HEK293 (cell line): Measurements from ENCODE around the gene PHKG2.

Experiments
- MZF1 ChIP-seq: fragments of 450-650 bp; formaldehyde crosslinking; IDR thresholded peaks from 2 replicates; pipeline ENCODE4 v1.5.1; 2017; ENCODE audit warnings: missing biosample characterization, missing genetic modification characterization, borderline replicate concordance
- ZBTB48 ChIP-seq: fragments of 450-650 bp; formaldehyde crosslinking; IDR thresholded peaks from 2 replicates; pipeline ENCODE4 v1.5.1; 2016; ENCODE audit warnings: missing biosample characterization, missing genetic modification characterization
- ZNF24 ChIP-seq: fragments of 450-650 bp; formaldehyde crosslinking; IDR thresholded peaks from 2 replicates; pipeline ENCODE4 v1.5.1; 2016; ENCODE audit warnings: missing biosample characterization, missing genetic modification characterization
- ZNF274 ChIP-seq, 2 experiments: fragments of 200-500 bp in 1 of 2; fragments of 450-650 bp in 1 of 2; sonication (Bioruptor generic) in 1 of 2; formaldehyde crosslinking in 1 of 2; IDR thresholded peaks; 2 replicates each; pipeline versions ENCODE4 v1.5.1 to v1.6.1; 2014 to 2016; ENCODE audit warnings: borderline replicate concordance in 1 of 2, inconsistent platforms in 1 of 2, low read length in 1 of 2, missing biosample characterization in 1 of 2, missing genetic modification characterization in 1 of 2
- TF ChIP-seq, protein P1 (sequence below): fragments of 450-650 bp; formaldehyde crosslinking; IDR thresholded peaks from 2 replicates; pipeline ENCODE4 v1.5.1; 2016; ENCODE audit warnings: missing biosample characterization, missing genetic modification characterization
- TF ChIP-seq, protein P2 (sequence below): fragments of 450-650 bp; formaldehyde crosslinking; IDR thresholded peaks from 2 replicates; pipeline ENCODE4 v1.5.1; 2016; ENCODE audit warnings: missing biosample characterization, missing genetic modification characterization, low read depth
- TF ChIP-seq, protein P3 (sequence below): fragments of 450-650 bp; formaldehyde crosslinking; IDR thresholded peaks from 2 replicates; pipeline ENCODE4 v1.5.1; 2016; ENCODE audit warnings: missing biosample characterization, missing genetic modification characterization

DNA sequence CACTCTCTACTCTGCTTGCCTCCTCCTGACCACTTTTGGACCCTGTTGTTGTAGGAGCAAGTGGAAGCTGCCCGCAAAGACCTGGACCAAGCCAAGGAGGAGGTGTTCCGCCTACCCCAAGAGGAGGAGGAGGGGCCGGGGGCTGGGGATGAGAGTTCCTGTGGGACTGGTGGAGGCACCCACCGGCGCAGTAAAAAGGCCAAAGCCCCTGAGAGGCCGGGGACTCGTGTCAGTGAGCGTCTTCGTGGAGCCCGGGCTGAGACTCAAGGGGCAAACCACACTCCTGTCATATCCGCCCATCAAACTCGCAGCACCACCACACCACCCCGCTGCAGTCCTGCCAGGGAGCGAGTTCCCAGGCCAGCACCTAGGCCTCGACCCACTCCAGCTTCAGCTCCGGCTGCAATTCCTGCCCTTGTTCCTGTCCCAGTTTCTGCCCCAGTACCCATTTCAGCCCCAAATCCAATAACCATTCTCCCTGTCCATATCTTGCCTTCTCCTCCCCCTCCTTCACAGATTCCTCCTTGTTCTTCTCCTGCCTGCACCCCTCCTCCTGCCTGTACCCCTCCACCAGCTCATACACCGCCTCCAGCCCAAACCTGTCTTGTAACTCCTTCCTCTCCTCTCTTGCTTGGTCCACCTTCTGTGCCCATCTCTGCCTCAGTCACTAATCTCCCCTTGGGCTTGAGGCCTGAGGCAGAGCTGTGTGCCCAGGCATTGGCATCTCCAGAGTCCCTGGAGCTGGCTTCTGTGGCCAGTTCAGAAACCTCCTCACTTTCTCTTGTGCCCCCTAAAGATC, 11.0 kb upstream of the PHKG2 start:
- TF ChIP-seq, protein P1, sequence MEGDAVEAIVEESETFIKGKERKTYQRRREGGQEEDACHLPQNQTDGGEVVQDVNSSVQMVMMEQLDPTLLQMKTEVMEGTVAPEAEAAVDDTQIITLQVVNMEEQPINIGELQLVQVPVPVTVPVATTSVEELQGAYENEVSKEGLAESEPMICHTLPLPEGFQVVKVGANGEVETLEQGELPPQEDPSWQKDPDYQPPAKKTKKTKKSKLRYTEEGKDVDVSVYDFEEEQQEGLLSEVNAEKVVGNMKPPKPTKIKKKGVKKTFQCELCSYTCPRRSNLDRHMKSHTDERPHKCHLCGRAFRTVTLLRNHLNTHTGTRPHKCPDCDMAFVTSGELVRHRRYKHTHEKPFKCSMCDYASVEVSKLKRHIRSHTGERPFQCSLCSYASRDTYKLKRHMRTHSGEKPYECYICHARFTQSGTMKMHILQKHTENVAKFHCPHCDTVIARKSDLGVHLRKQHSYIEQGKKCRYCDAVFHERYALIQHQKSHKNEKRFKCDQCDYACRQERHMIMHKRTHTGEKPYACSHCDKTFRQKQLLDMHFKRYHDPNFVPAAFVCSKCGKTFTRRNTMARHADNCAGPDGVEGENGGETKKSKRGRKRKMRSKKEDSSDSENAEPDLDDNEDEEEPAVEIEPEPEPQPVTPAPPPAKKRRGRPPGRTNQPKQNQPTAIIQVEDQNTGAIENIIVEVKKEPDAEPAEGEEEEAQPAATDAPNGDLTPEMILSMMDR (tag by site-specific recombination), result no peak
- TF ChIP-seq ZBTB48 (tag by site-specific recombination), result no peak
- TF ChIP-seq, protein P2, sequence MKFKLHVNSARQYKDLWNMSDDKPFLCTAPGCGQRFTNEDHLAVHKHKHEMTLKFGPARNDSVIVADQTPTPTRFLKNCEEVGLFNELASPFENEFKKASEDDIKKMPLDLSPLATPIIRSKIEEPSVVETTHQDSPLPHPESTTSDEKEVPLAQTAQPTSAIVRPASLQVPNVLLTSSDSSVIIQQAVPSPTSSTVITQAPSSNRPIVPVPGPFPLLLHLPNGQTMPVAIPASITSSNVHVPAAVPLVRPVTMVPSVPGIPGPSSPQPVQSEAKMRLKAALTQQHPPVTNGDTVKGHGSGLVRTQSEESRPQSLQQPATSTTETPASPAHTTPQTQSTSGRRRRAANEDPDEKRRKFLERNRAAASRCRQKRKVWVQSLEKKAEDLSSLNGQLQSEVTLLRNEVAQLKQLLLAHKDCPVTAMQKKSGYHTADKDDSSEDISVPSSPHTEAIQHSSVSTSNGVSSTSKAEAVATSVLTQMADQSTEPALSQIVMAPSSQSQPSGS (tag by site-specific recombination), result no peak
- TF ChIP-seq MZF1 (tag by site-specific recombination), result no peak
- no peak for TF ChIP-seq ZNF24 (tag by site-specific recombination)
- TF ChIP-seq, protein P3, sequence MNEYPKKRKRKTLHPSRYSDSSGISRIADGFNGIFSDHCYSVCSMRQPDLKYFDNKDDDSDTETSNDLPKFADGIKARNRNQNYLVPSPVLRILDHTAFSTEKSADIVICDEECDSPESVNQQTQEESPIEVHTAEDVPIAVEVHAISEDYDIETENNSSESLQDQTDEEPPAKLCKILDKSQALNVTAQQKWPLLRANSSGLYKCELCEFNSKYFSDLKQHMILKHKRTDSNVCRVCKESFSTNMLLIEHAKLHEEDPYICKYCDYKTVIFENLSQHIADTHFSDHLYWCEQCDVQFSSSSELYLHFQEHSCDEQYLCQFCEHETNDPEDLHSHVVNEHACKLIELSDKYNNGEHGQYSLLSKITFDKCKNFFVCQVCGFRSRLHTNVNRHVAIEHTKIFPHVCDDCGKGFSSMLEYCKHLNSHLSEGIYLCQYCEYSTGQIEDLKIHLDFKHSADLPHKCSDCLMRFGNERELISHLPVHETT, result no peak
- no peak for TF ChIP-seq ZNF274 (IDR thresholded peaks at IDR 0.05; ENCODE audit: low read length)
- TF ChIP-seq ZNF274 (tag by site-specific recombination; IDR thresholded peaks at IDR 0.05; ENCODE audit: borderline replicate concordance), result no peak
